ENCODE data around the gene BCAS3. TPM values are rescaled to one million over a fixed set of nuclear protein-coding genes. Genes with fewer than 3 reads are reported as not detected.

BCAS3 gene
- total RNA-seq, 1 donor from 2014 or later, result 9.5 TPM

DNA sequence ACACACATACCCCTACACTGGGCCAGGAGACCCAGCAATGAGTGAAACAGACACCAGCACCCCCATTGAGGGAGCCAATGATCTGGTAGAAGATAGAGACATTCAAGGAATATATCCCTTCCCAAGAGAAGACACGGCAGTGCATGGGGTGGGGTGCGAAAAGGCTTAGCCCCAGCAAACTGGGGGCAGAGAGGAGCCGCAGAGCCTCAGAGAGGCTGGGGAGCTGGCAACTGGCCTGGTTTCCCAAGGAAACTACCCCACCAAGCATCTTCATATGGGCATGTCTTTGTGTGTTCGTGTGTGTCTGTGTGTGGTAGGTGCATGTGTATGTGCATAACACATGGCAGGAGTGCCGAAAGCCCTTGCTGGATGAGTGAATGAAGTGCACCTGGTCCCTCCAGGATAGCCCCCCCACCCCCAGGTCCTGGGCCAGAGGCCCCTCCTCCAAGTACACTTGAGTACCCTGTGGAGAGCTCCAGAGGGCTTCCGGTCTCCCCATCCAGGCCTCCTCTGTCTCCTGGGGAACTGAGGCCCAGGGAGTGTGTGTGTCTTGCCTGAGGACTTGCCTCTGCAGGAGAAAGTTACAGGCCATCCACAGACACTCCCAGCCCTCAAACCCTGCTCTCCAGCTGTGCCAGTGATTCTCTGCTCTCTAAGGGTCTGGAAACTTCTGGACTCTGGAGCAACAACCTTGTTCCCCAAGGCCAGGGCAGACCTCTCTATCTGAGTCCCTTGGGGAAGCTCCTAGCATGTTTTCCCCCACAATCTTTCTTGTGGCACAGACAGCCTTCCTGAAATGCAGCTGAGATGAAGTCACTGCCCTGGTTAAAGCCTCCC is 737.9 kb downstream of the BCAS3 start:
- no peaks in the 10 kb centered on the region for H3K36me3 Mint-ChIP-seq (ENCODE audit: low read depth)
- intact Hi-C loops (cut with micrococcal nuclease), result loop anchor here (10.0 kb wide), 1 partner anchor 169 kb away; no protein-coding TSS in a partner anchor
- H3K9me3 Mint-ChIP-seq, result no peaks in the 10 kb centered on the region
- H3K4me1 Mint-ChIP-seq, result peaks cover 1% of the 10 kb centered on the region
- peaks cover 47% of the 10 kb centered on the region for H3K27me3 Mint-ChIP-seq
- no peak for DNase-seq
- H3K4me3 Mint-ChIP-seq, result no peak overlapping the region
- no peak overlapping the region for H3K27ac Mint-ChIP-seq

DNA sequence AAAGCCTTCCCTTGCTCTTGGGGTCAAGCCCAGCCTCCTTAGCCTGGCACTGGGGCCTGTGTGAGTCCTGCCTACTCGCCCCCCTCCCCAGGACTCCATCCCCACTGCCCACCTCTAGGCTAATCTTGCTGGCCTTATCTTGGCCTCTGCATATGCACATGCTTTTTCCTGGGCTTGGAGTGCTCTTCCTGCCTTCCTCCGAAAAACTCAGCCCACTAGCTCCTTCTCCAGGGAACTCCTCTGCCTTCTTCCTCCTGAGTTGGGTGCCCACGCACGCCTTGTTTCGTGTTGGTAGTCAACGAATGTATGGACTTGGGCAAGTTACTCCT is 738.5 kb downstream of the BCAS3 start:
- Mint-ChIP-seq H3K27me3 (peaks cover 46% of the 10 kb centered on the region), H3K4me3 (no peak overlapping the region), H3K27ac (no peak overlapping the region), H3K36me3 (ENCODE audit: low read depth) (no peaks in the 10 kb centered on the region), H3K9me3 (no peaks in the 10 kb centered on the region), H3K4me1 (no peaks in the 10 kb centered on the region)
- DNase-seq, result peak; percentile 55
- intact Hi-C loops (cut with micrococcal nuclease), result loop anchor here (10.0 kb wide), 1 partner anchor 169 kb away; no protein-coding TSS in a partner anchor

DNA sequence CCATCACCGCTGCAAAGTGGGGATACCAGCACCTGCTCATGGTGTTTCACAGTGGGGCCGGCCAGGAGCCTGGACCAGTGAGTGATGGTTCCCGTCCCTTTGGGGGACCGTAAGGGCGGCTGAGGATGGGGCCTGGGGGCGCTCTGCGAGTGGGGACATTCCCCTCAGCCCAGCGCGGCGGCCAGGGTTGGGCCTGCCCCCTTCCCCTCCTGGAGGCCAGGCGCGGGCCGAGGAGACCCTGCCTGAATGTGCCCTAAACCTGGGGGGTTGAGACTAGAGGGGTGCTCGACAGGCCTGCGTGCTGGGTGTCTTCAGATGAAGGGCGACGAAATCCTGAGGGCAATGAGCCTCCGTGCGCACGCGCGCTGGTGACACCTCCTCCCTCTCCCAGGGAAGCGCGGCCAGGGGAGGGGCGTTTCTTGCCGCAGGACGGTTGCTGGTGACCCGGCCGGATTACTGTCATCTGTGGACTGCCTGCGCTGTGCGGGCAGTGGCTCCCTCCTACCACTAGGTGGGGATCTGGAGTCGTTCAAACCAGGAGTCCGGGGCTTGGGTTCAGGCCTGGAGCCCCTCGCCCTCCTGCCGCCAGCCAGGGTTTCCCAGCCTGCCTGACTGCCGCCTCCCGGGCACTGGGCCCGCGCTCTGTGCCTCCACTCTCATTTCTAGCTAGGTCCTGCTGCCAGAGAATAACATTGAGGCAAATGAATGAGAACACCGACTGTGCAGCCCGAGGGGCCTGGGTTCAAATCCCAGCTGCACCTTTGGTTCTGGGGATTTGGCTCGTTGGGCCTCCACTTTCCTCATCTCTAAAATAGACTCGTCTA is 739.1 kb downstream of the BCAS3 start:
- no peak overlapping the region for H3K27ac Mint-ChIP-seq
- intact Hi-C loops (cut with micrococcal nuclease), result loop anchor here (10.0 kb wide), 1 partner anchor 168 kb away; no protein-coding TSS in a partner anchor
- H3K4me1 Mint-ChIP-seq, result no peaks in the 10 kb centered on the region
- no peak overlapping the region for H3K4me3 Mint-ChIP-seq
- peaks cover 50% of the 10 kb centered on the region for H3K27me3 Mint-ChIP-seq
- no peaks in the 10 kb centered on the region for H3K36me3 Mint-ChIP-seq (ENCODE audit: low read depth)
- no peaks in the 10 kb centered on the region for H3K9me3 Mint-ChIP-seq
- DNase-seq, result peak; percentile 87

DNA sequence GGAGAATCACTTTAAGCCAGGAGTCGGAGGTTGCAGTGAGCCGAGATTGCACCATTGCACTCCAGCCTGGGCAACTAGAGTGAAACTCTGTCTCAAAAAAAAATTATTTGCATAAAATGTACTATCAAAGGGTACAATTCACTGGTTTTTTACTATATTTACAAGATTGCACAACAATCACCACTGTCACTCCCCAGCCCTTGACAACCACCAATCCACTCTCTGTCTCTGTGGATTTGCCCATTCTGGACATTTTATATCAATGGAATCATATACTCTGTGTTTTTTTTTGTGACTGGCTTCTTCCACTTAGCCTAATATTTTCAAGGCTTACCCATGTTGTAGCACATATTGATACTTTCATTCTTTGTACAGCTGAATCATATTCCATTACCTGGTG is 740.8 kb downstream of the BCAS3 start:
- intact Hi-C loops (cut with micrococcal nuclease), result loop anchor here (10.0 kb wide), 1 partner anchor 166 kb away; no protein-coding TSS in a partner anchor
- H3K4me1 Mint-ChIP-seq, result no peaks in the 10 kb centered on the region

DNA sequence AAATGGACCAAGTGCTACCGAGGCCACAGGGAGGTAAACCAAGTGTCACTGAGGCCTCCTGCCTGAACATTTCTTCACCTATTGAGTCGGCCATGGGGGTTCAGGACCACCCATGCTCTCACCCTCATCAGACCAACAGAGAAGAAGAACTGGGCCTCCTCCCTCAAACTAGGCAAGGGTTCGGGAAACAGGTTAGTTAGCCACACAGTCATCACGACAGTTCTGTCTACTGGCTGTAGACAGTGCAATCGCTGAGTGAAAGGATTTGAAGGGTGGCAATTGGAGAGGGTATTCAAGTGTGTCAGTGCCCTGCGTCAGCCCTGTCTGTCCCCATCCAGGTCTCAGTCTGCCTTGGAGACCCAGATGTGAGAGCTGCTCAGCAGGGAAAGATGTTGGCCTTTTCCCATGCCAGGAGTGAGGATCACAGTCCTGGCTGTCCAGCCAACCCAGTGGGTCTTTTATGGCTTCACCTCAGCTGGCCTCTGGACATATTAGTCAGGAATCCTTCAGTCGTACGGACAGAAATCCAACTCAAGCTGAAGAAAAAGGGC is 741.9 kb downstream of the BCAS3 start:
- H3K9me3 Mint-ChIP-seq, result no peaks in the 10 kb centered on the region
- peaks cover 49% of the 10 kb centered on the region for H3K27me3 Mint-ChIP-seq
- H3K4me3 Mint-ChIP-seq, result no peak overlapping the region
- no peak overlapping the region for H3K27ac Mint-ChIP-seq
- no peak for DNase-seq
- intact Hi-C loops (cut with micrococcal nuclease), result loop anchor here (10.0 kb wide), 1 partner anchor 165 kb away; no protein-coding TSS in a partner anchor
- no peaks in the 10 kb centered on the region for H3K4me1 Mint-ChIP-seq
- no peaks in the 10 kb centered on the region for H3K36me3 Mint-ChIP-seq (ENCODE audit: low read depth)

More for the DNA sequence above, 740.8 kb downstream of the BCAS3 start:
- Mint-ChIP-seq H3K9me3 (no peaks in the 10 kb centered on the region), H3K4me3 (no peak overlapping the region), H3K27me3 (peaks cover 57% of the 10 kb centered on the region), H3K36me3 (ENCODE audit: low read depth) (no peaks in the 10 kb centered on the region), H3K27ac (no peak overlapping the region)
- no peak for DNase-seq

DNA sequence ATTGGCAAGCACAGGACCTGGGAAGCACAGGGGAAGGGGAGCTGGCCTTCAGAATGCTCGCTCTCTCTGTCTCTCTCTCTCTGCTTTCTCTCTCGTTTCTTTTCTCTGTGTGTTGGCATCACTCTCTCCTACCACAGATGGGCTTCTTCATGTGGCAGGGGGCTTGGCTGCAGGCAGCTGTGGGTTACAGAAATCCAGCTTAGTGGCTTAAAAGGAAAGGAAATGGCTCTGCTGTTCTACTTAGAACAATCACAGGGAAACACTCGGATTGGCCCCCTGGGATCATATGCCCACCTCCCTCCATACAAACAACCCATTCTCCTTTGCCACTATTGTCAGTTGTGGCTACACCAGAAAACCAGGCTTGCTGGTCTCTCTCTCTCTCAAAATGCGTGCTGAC is 742.4 kb downstream of the BCAS3 start:
- no peak overlapping the region for H3K27ac Mint-ChIP-seq

DNA sequence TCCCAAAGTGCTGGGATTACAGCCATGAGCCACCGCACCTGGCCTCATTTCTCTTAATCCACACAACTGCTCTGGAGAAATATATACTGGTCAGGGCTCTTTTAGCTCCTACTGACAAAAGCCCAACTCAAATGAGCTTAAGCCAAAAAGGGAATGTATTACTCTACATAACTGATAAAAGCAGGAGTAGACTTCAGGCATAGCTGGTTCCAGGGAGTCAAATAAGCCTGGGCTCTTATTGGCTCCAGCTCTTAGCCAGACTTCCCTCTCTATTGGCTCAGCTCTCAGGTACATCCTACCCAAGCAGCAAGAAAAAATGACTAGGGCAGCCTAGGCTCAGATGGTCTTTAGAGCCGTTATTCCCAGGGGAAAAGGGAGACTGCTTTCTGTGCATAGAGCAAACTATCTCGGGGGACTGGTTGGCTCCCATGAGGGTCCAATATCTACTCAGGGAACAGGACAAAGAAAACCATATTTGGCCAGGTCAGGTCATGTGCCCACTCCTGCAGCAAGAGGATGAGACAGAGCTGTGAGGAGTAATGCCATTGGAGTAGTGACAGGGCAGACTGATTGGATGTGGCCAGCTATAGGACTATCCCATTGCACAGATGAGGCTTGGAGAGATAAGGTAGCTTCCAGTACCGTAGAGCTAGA is 743.2 kb downstream of the BCAS3 start:
- Mint-ChIP-seq H3K4me1 (no peaks in the 10 kb centered on the region), H3K27me3 (peaks cover 47% of the 10 kb centered on the region), H3K36me3 (ENCODE audit: low read depth) (no peaks in the 10 kb centered on the region), H3K4me3 (no peak overlapping the region), H3K9me3 (no peaks in the 10 kb centered on the region), H3K27ac (no peak overlapping the region)
- DNase-seq, result no peak
- intact Hi-C loops (cut with micrococcal nuclease), result no loop called here

More for the DNA sequence above, 742.4 kb downstream of the BCAS3 start:
- Mint-ChIP-seq H3K27me3 (peaks cover 46% of the 10 kb centered on the region), H3K36me3 (ENCODE audit: low read depth) (no peaks in the 10 kb centered on the region), H3K4me1 (no peaks in the 10 kb centered on the region), H3K4me3 (no peak overlapping the region), H3K9me3 (no peaks in the 10 kb centered on the region)
- intact Hi-C loops (cut with micrococcal nuclease), result no loop called here
- no peak for DNase-seq

DNA sequence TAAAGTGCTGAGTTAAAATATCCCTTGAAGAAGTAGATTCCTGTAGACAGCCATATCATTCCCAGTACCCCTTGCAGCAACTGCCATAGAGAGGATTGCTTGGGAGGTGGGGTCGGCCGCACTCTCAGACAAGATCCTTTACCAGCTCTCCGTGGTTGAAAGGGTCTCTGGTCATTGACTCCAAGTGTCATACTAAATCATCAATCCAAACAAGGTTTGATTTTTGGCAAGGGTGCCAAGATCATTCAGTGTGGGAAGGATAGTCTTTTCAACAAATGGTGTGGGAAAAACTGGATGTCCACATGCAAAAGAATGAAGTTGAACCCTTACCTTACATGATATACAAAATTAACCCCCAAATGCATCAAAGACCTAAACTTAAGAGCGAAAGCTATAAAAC is 743.8 kb downstream of the BCAS3 start:
- H3K36me3 Mint-ChIP-seq (ENCODE audit: low read depth), result no peaks in the 10 kb centered on the region
- peaks cover 43% of the 10 kb centered on the region for H3K27me3 Mint-ChIP-seq
- no peak overlapping the region for H3K4me3 Mint-ChIP-seq
- DNase-seq, result no peak
- H3K9me3 Mint-ChIP-seq, result no peaks in the 10 kb centered on the region
- no peak overlapping the region for H3K27ac Mint-ChIP-seq
- no peaks in the 10 kb centered on the region for H3K4me1 Mint-ChIP-seq
- intact Hi-C loops (cut with micrococcal nuclease), result no loop called here

DNA sequence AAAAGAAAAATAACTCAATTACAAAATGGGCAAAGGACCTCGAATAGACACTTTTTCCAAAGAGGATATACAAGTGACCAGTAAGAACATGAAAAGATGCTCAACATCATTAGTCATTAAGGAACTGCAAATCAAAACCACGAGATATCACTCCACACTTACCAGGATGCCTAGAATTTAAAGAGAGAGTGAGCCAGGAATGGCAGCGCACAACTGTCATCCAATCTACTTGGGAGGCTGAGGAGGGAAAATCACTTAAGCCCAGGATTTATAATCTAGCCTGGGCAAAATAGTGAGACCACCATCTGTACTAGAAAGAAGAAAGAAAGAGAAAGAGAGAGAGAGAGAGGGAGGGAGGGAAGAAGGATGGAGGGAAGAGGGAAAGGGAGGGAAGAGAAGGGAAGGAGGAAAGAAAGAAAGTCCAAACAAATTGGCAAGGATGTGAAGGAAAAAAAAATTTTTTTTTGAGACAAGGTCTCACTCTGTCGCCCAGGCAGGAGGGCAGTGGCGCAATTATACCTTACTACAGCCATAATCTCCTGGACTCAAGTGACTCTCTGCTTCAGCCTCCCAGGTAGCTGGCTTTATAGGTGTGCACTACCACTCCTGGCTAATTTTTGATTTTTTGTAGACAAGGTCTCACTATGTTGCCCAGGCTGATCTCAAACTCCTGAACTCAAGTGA is 744.6 kb downstream of the BCAS3 start:
- Mint-ChIP-seq H3K4me1 (no peaks in the 10 kb centered on the region), H3K36me3 (ENCODE audit: low read depth) (no peaks in the 10 kb centered on the region)

DNA sequence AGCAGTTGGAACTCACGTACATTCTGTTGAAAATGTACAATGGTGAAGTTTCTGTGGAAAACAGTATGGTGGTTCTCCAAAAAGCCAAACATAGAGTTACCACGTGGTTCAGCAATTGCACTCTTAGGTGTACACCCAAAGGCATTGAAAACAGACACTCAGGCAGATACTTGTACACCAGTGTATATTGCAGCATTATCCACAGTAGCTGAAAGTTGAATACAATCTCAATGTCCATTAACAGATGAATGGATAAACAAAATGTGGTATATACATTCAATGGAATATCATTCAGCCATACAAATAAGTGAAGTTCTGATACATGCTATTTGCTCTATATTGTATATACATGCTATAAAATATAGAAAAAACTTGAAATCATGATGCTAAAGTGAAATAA is 745.2 kb downstream of the BCAS3 start:
- Mint-ChIP-seq H3K27me3 (peaks cover 49% of the 10 kb centered on the region), H3K4me1 (no peaks in the 10 kb centered on the region), H3K4me3 (no peak overlapping the region), H3K9me3 (peaks cover 3% of the 10 kb centered on the region), H3K27ac (no peak overlapping the region), H3K36me3 (ENCODE audit: low read depth) (no peaks in the 10 kb centered on the region)
- no peak for DNase-seq
- intact Hi-C loops (cut with micrococcal nuclease), result no loop called here

More for the DNA sequence above, 744.6 kb downstream of the BCAS3 start:
- Mint-ChIP-seq H3K27me3 (peaks cover 44% of the 10 kb centered on the region), H3K9me3 (no peaks in the 10 kb centered on the region), H3K4me3 (no peak overlapping the region), H3K27ac (no peak overlapping the region)
- no peak for DNase-seq
- intact Hi-C loops (cut with micrococcal nuclease), result no loop called here

DNA sequence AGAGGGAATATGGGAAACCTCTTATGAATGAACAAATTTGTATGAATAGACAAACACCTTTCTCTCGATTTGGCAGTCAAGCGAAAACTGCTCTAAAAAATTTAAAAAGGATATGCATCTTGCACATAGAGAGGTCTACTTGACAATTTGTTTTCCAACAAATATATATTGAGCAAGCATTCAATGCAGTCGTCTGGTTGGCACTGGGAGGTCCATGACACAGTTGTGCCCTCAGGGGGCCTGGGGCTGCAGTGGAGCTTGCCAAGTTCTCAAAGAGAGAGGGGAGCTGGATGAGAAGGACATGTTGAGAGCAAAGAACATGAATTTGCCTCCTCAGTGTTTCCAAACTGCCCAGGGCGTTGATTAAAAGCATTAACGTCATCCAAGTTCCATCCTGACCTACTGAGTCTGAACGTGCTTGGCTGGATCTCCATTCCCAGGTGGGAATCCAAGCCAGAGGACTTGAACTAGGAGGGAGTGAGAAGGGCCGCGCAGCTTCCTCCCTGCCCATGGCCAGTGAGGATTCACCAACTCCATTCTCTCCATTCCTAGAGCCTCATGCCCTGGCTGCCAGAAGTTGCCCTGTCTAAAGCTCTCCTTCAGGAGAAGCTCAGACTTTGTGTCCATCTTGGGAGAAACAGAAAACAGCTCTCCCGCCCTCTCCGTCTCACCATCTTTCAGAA is 746.5 kb downstream of the BCAS3 start:
- no peak overlapping the region for H3K27ac Mint-ChIP-seq
- no peaks in the 10 kb centered on the region for H3K4me1 Mint-ChIP-seq
- peaks cover 3% of the 10 kb centered on the region for H3K9me3 Mint-ChIP-seq
- no peak overlapping the region for H3K4me3 Mint-ChIP-seq
- intact Hi-C loops (cut with micrococcal nuclease), result no loop called here
- no peak for DNase-seq
- H3K27me3 Mint-ChIP-seq, result peaks cover 41% of the 10 kb centered on the region
- no peaks in the 10 kb centered on the region for H3K36me3 Mint-ChIP-seq (ENCODE audit: low read depth)

DNA sequence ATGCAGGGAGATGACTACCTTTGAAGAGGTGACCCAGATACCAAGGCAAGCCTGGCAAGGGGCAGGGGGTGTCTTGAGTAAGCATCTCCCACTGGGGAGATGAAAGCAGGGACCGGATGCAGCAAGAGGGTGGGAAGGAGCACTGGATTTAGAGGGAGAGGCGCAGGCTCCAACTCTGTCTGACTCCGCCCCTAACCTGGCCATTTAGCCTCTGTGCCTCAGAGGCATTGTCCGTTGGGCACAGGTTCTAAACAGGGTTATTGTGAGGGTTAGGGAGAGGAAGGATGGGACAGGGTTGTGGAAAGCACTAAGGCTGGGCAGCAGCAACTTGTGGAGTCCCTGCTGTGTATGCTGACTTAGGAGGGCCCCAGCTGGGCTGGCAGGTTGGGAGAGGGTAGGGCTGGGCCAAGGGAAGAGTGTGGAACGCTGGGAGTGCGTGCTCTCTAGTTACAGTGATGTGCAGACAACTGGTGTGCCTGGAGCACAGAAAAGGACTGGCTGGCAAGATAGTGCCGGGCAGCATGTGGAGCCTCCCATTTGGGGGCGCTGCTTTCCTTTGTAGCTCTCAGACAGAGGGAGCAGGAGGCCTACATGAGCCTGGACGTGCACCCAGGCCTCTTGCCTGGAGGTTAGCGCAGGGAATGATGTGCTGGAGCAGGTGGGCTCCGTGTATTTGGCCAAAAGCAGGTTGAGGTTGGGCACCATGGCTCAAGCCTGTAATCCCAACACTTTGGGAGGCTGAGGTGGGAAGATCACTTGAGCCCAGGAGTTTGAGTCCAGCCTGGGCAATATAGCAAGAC is 748.2 kb downstream of the BCAS3 start:
- Mint-ChIP-seq H3K36me3 (ENCODE audit: low read depth) (no peaks in the 10 kb centered on the region), H3K27me3 (peaks cover 36% of the 10 kb centered on the region), H3K27ac (no peak overlapping the region), H3K4me1 (no peaks in the 10 kb centered on the region), H3K4me3 (no peak overlapping the region), H3K9me3 (peaks cover 3% of the 10 kb centered on the region)
- intact Hi-C loops (cut with micrococcal nuclease), result no loop called here
- DNase-seq, result no peak
